ENCODE measurements around the gene BEND7. TPM values are rescaled to one million over a fixed set of nuclear protein-coding genes. Genes with fewer than 3 reads are reported as not detected.

Gene BEND7
- total and polyA plus RNA-seq, 9 of the 15 experiments (the other 6 are each of a cell fraction or from before 2014, with no cell fraction given): 1.3 to 11.4 (median 5.2) TPM

DNA sequence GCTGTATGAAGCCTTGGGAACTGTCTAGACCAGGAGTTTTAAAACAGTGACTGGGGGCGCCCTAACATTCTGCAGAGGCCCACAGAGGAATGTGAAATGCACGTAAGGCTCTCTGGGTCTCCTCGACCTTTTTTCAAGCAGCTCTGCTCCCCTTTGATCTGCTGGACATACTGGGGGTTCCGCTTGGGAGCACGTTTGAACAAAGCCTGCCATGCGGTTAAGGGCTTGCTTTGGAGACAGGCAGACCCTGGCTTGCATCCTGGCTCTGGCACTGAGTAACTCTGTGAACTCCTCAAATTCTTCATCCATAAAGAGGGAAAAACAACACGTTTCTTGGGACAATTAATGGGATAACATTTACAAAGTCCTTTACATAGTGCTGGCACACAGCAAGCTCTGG lies 7.8 kb downstream of the BEND7 start:
- Histone ChIP-seq H4K20me1 (replicated peaks; ENCODE audit: control insufficient read depth, insufficient read depth, low read length) (no peaks in the 10 kb centered on the region; the same call in 1 of the 2 replicates), H3K9me1 (ENCODE audit: control insufficient read depth, insufficient read depth, low read length) (no peaks in the 10 kb centered on the region), H3K27ac (ENCODE audit: extremely low read depth, low read depth, low read length) (no peak overlapping the region), H3K27me3 (ENCODE audit: control insufficient read depth in 2 of 2, insufficient read depth in 2 of 2, low read length in 2 of 2) (peaks cover 0 to 14% of the 10 kb centered on the region in 2 experiments; a peak in 2 of 5 replicates), H3K79me2 (ENCODE audit: control insufficient read depth, insufficient read depth, low read length) (no peaks in the 10 kb centered on the region), H3K9ac (ENCODE audit: insufficient read depth in 1 of 2, low read depth in 2 of 2, low read length in 2 of 2) (no peak overlapping the region), H3K4me1 (replicated peaks in 1 of 2; ENCODE audit: control insufficient read depth in 2 of 2, insufficient read depth in 2 of 2, low read length in 2 of 2) (peaks cover 0 to 3% of the 10 kb centered on the region in 2 experiments; a peak in 1 of 5 replicates), H3K4me2 (ENCODE audit: insufficient read depth, low read length) (no peak overlapping the region), H3K9me3 (replicated peaks; ENCODE audit: control insufficient read depth, insufficient read depth, low read depth, low read length) (no peaks in the 10 kb centered on the region), H2AFZ (ENCODE audit: low read depth, low read length) (no peak overlapping the region), H3K36me3 (ENCODE audit: control insufficient read depth, insufficient read depth, low read length) (peaks cover 2% of the 10 kb centered on the region; the same call in 1 of the 3 replicates), H3K4me3 (no peak overlapping the region)
- no TSS peak for BruUV-seq (replicated peaks)
- ATAC-seq (no peak), FAIRE-seq (no peak), DNase-seq (ENCODE audit: extremely low read depth in 1 of 4, low spot score in 3 of 4) (no peak)
- intact Hi-C loops (cut with micrococcal nuclease) (no loop called here), in situ Hi-C loops (cut with MboI) (no loop called here)
- ChIA-PET CTCF (ENCODE audit: low intra/inter-chr PET ratio) (no interaction called here), POLR2A (interaction anchor here (1.0 to 1.1 kb wide), 2 partner anchors 8 to 12 kb away, joined by 3 read pairs; no protein-coding TSS in a partner anchor)
- 32% methylated on average over 7 of the region's 7 CpGs for WGBS (ENCODE audit: insufficient coverage, low coverage, missing lambda C conversion rate)
- TF ChIP-seq RCOR1 (IDR thresholded peaks at IDR 0.05; ENCODE audit: borderline replicate concordance in 1 of 2, low read depth in 2 of 2, low read length in 2 of 2) (no peak), TCFL5 (CRISPR knock-in tag; conservative IDR thresholded peaks at IDR 0.05) (no peak), SMARCB1 (IDR thresholded peaks at IDR 0.05; ENCODE audit: insufficient read length, low read depth) (no peak), ZFP36 (IDR thresholded peaks at IDR 0.05; ENCODE audit: low read depth, low read length, partially characterized antibody) (no peak), GTF2F1 (IDR thresholded peaks at IDR 0.05; ENCODE audit: low read depth, low read length) (no peak), TGIF2 (CRISPR knock-in tag; IDR thresholded peaks at IDR 0.05) (no peak), EP400 (IDR thresholded peaks at IDR 0.05) (no peak), POLR2B (IDR thresholded peaks at IDR 0.05; ENCODE audit: low read depth, partially characterized antibody) (no peak), PTTG1 (tag; IDR thresholded peaks at IDR 0.05; ENCODE audit: low read depth) (no peak), NFATC3 (IDR thresholded peaks at IDR 0.05) (no peak), NR4A1 (CRISPR knock-in tag; IDR thresholded peaks at IDR 0.05) (no peak), NR4A1 (tag; IDR thresholded peaks at IDR 0.05) (no peak), MYBL2 (IDR thresholded peaks at IDR 0.05; ENCODE audit: low read depth) (no peak), MYBL2 (CRISPR knock-in tag; IDR thresholded peaks at IDR 0.05; ENCODE audit: borderline replicate concordance) (no peak), NEUROD1 (IDR thresholded peaks at IDR 0.05; ENCODE audit: borderline replicate concordance, low read depth, low read length, partially characterized antibody) (no peak)
- TF ChIP-seq, protein P1, sequence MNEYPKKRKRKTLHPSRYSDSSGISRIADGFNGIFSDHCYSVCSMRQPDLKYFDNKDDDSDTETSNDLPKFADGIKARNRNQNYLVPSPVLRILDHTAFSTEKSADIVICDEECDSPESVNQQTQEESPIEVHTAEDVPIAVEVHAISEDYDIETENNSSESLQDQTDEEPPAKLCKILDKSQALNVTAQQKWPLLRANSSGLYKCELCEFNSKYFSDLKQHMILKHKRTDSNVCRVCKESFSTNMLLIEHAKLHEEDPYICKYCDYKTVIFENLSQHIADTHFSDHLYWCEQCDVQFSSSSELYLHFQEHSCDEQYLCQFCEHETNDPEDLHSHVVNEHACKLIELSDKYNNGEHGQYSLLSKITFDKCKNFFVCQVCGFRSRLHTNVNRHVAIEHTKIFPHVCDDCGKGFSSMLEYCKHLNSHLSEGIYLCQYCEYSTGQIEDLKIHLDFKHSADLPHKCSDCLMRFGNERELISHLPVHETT (CRISPR knock-in tag; conservative IDR thresholded peaks at IDR 0.05 in 1 of 2, IDR thresholded peaks at IDR 0.05 in 1 of 2): no peak
- TF ChIP-seq, protein P2, sequence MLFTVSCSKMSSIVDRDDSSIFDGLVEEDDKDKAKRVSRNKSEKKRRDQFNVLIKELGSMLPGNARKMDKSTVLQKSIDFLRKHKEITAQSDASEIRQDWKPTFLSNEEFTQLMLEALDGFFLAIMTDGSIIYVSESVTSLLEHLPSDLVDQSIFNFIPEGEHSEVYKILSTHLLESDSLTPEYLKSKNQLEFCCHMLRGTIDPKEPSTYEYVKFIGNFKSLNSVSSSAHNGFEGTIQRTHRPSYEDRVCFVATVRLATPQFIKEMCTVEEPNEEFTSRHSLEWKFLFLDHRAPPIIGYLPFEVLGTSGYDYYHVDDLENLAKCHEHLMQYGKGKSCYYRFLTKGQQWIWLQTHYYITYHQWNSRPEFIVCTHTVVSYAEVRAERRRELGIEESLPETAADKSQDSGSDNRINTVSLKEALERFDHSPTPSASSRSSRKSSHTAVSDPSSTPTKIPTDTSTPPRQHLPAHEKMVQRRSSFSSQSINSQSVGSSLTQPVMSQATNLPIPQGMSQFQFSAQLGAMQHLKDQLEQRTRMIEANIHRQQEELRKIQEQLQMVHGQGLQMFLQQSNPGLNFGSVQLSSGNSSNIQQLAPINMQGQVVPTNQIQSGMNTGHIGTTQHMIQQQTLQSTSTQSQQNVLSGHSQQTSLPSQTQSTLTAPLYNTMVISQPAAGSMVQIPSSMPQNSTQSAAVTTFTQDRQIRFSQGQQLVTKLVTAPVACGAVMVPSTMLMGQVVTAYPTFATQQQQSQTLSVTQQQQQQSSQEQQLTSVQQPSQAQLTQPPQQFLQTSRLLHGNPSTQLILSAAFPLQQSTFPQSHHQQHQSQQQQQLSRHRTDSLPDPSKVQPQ (CRISPR knock-in tag; IDR thresholded peaks at IDR 0.05; ENCODE audit: borderline replicate concordance): no peak
- TF ChIP-seq, protein P3, sequence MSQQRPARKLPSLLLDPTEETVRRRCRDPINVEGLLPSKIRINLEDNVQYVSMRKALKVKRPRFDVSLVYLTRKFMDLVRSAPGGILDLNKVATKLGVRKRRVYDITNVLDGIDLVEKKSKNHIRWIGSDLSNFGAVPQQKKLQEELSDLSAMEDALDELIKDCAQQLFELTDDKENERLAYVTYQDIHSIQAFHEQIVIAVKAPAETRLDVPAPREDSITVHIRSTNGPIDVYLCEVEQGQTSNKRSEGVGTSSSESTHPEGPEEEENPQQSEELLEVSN (IDR thresholded peaks at IDR 0.05; ENCODE audit: borderline replicate concordance in 1 of 2, extremely low read depth in 1 of 2, insufficient read depth in 1 of 2, insufficient read length in 1 of 2, low read depth in 1 of 2, low read length in 1 of 2, poor library complexity in 1 of 2, severe bottlenecking in 1 of 2): no peak

Measured in K562 (cell line).